Activated B cell treated with CpG ODN at 0.5 μM for 24 hours (primary cell): Measurements from ENCODE around the gene PREX1. TPM values are rescaled to one million over a fixed set of nuclear protein-coding genes. Genes with fewer than 3 reads are reported as not detected.

Experiments
- ATAC-seq: fragments of 200-7000 bp; cut with Tn5 transposase; one replicate; pipeline ENCODE4 v1.10.0; 2021; ENCODE audit warnings: low read depth, mild to moderate bottlenecking, moderate library complexity
- CTCF ChIA-PET: fragments of 350-600 bp; sonication (Branson Sonifier 250); formaldehyde crosslinking; loops from one replicate; lab custom pipeline; 2021; ENCODE audit warnings: antibody characterized with exemption; lab: Charles Lee
- POLR2A ChIA-PET: fragments of 350-600 bp; sonication (Branson Sonifier 250); formaldehyde crosslinking; loops from one replicate; lab custom pipeline; 2021; ENCODE audit warnings: antibody characterized with exemption; lab: Charles Lee
- DNase-seq: peaks from one replicate; pipeline ENCODE4 v3.0.0; 2022
- H3K27ac Mint-ChIP-seq: one replicate; pipeline ENCODE4 v1.8.0; 2020; ENCODE audit warnings: mixed read lengths
- H3K27me3 Mint-ChIP-seq: one replicate; pipeline ENCODE4 v1.8.0; 2021; ENCODE audit warnings: mixed read lengths
- H3K36me3 Mint-ChIP-seq: one replicate; pipeline ENCODE4 v1.8.0; 2021; ENCODE audit warnings: low read depth, mixed read lengths
- H3K4me1 Mint-ChIP-seq: one replicate; pipeline ENCODE4 v1.8.0; 2021; ENCODE audit warnings: mixed read lengths
- H3K4me3 Mint-ChIP-seq: one replicate; pipeline ENCODE4 v1.8.0; 2020; ENCODE audit warnings: mild to moderate bottlenecking, mixed read lengths
- H3K9me3 Mint-ChIP-seq: one replicate; pipeline ENCODE4 v1.8.0; 2020; ENCODE audit warnings: mixed read lengths
- CTCF ChIP-seq: fragments of 200-600 bp; IDR thresholded peaks from one replicate; pipeline ENCODE4 v1.8.0; 2022; ENCODE audit warnings: antibody characterized with exemption, mild to moderate bottlenecking
- intact Hi-C: fragments of 100-400 bp; cut with micrococcal nuclease; formaldehyde crosslinking; loops from one replicate; pipeline ENCODE4 v1.15.1; 2024
- total RNA-seq: library from RNA; stranded (reverse); gene quantifications from 2 replicates; pipeline ENCODE4 v1.2.3, GENCODE V29; 2022

The PREX1 gene
- total RNA-seq, 1 donor from 2014 or later, result 71.4 TPM

- Mint-ChIP-seq H3K9me3 (no peaks in the 10 kb centered on the region), H3K27me3 (no peaks in the 10 kb centered on the region), H3K36me3 (peaks cover 88% of the 10 kb centered on the region), H3K27ac (no peak overlapping the region), H3K4me1 (no peaks in the 10 kb centered on the region), H3K4me3 (no peak overlapping the region)
- DNase-seq (no peak), ATAC-seq (no peak)
- CTCF ChIA-PET, result interaction anchor here (1.0 kb wide), 1 partner anchor 21 kb away, joined by 3 read pairs; no protein-coding TSS in a partner anchor
- POLR2A ChIA-PET, result interaction anchor here (0.5 kb wide), 1 partner anchor 269 kb away, joined by 7 read pairs; no protein-coding TSS in a partner anchor
- no peak for TF ChIP-seq CTCF
- intact Hi-C loops, result no loop called here
Observed at GRCh38 chr20:48636301-48636700, 191.5 kb downstream of the PREX1 start.

- H3K36me3 Mint-ChIP-seq, result peaks cover 88% of the 10 kb centered on the region
Observed at GRCh38 chr20:48635791-48636267, 192.0 kb downstream of the PREX1 start.

GRCh38 chr20:48635361-48635760, 192.4 kb downstream of the PREX1 start:
- H3K27ac Mint-ChIP-seq, result peak overlapping the region; percentile 24
- no peaks in the 10 kb centered on the region for H3K4me1 Mint-ChIP-seq
- intact Hi-C loops, result no loop called here
- H3K4me3 Mint-ChIP-seq, result no peak overlapping the region
- ATAC-seq (no peak), DNase-seq (no peak)
- peaks cover 85% of the 10 kb centered on the region for H3K36me3 Mint-ChIP-seq
- no peaks in the 10 kb centered on the region for H3K27me3 Mint-ChIP-seq
- no peak for TF ChIP-seq CTCF
- ChIA-PET POLR2A (interaction anchor here (0.8 kb wide), 1 partner anchor 287 kb away, joined by 3 read pairs; no protein-coding TSS in a partner anchor), CTCF (interaction anchor here (0.9 to 1.0 kb wide), 2 partner anchors 22 to 909 kb away, joined by 3 read pairs; no protein-coding TSS in a partner anchor)
- no peaks in the 10 kb centered on the region for H3K9me3 Mint-ChIP-seq

More at GRCh38 chr20:48635791-48636267, 192.0 kb downstream of the PREX1 start:
- CTCF ChIA-PET, result interaction anchor here (0.9 to 1.0 kb wide), 3 partner anchors 22 to 909 kb away, joined by 3 read pairs; no protein-coding TSS in a partner anchor
- H3K4me1 Mint-ChIP-seq, result no peaks in the 10 kb centered on the region
- intact Hi-C loops, result no loop called here
- no peak overlapping the region for H3K4me3 Mint-ChIP-seq
- no peaks in the 10 kb centered on the region for H3K9me3 Mint-ChIP-seq
- POLR2A ChIA-PET, result interaction anchor here (0.5 kb wide), 1 partner anchor 269 kb away, joined by 7 read pairs; no protein-coding TSS in a partner anchor
- TF ChIP-seq CTCF, result no peak
- no peak for DNase-seq
- ATAC-seq, result peak; percentile 52
- no peak overlapping the region for H3K27ac Mint-ChIP-seq
- no peaks in the 10 kb centered on the region for H3K27me3 Mint-ChIP-seq

- no peaks in the 10 kb centered on the region for H3K9me3 Mint-ChIP-seq
- no peak for ATAC-seq
- peaks cover 85% of the 10 kb centered on the region for H3K36me3 Mint-ChIP-seq
- CTCF ChIA-PET, result interaction anchor here (0.9 kb wide), 1 partner anchor 23 kb away, joined by 3 read pairs; no protein-coding TSS in a partner anchor
- H3K27me3 Mint-ChIP-seq, result no peaks in the 10 kb centered on the region
- intact Hi-C loops, result no loop called here
- H3K4me1 Mint-ChIP-seq, result no peaks in the 10 kb centered on the region
- DNase-seq, result no peak
- H3K4me3 Mint-ChIP-seq, result no peak overlapping the region
- POLR2A ChIA-PET, result interaction anchor here (0.8 kb wide), 1 partner anchor 287 kb away, joined by 3 read pairs; no protein-coding TSS in a partner anchor
- no peak overlapping the region for H3K27ac Mint-ChIP-seq
- TF ChIP-seq CTCF, result no peak
Observed at GRCh38 chr20:48634641-48635040, 193.2 kb downstream of the PREX1 start.

- ChIA-PET POLR2A (no interaction called here), CTCF (no interaction called here)
- no peaks in the 10 kb centered on the region for H3K4me1 Mint-ChIP-seq
- ATAC-seq (no peak), DNase-seq (no peak)
- intact Hi-C loops, result no loop called here
- H3K36me3 Mint-ChIP-seq, result peaks cover 85% of the 10 kb centered on the region
- no peak overlapping the region for H3K4me3 Mint-ChIP-seq
- TF ChIP-seq CTCF, result no peak
- H3K27me3 Mint-ChIP-seq, result no peaks in the 10 kb centered on the region
- no peak overlapping the region for H3K27ac Mint-ChIP-seq
- no peaks in the 10 kb centered on the region for H3K9me3 Mint-ChIP-seq
Observed at GRCh38 chr20:48633620-48634257, 194.1 kb downstream of the PREX1 start.
